ENCODE measurements around the gene RASD1. TPM values are rescaled to one million over a fixed set of nuclear protein-coding genes. Genes with fewer than 3 reads are reported as not detected.

Gene RASD1
- total RNA-seq, 4 donors from 2014 or later = 166 to 250 (median 231) TPM

DNA sequence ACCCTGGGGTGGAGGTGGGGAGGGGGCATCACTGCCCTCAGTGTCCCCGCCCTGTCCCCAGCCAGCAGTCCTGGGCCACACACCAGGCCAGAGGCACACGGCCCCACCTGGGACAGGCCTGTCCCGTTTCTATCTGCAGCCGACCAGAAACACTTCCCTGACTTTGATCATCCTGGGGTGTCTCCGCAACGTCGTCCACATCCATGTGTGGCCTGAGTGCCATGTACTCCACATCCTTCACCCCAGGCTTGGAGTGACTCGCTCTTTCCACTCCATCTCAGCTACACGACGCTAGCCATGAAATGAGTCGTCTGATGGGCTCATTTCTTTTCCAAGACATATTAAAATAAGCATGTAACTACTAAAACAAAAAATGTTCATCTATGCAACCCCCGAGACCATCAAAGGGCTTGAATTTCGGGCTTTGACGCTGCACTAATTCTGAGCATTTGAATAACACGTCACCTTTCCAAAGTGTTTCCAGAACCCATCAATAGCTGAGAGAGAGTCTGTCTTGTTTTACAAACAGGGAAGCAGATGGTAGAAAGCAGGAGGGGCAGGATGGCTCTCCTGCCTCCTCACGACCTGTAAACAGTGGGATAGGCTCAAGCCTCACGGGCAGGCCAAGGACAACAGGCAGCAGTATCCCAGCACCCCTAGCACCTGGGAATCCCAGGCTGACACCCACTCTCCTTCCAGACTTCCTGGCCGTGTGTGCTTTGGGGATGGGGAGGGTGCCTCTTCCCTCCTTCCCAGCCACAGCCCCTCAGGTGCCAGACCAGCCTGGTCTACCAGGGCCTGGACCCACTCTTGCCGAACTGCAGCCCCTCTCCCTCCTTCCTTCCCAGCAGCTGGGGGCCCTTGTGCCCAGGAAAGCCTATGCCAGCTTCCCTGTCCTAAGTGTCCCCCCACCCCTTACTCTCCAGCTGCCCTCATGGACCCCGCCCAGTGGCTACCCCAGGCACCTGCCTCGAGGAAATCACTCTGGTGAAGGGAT, 20.0 kb upstream of the RASD1 start:
- Histone ChIP-seq H3K27me3 (no peaks in the 10 kb centered on the region), H3K27ac (peak overlapping the region in 3 of 4 donors; percentile 40 to 90 (median 72)), H3K9me3 (no peaks in the 10 kb centered on the region), H3K4me3 (no peak overlapping the region), H3K36me3 (peaks cover 0 to 21% (median 0%) of the 10 kb centered on the region in 3 donors), H3K4me1 (peaks cover 0 to 36% (median 0%) of the 10 kb centered on the region in 4 donors)
- TF ChIP-seq, protein P1, sequence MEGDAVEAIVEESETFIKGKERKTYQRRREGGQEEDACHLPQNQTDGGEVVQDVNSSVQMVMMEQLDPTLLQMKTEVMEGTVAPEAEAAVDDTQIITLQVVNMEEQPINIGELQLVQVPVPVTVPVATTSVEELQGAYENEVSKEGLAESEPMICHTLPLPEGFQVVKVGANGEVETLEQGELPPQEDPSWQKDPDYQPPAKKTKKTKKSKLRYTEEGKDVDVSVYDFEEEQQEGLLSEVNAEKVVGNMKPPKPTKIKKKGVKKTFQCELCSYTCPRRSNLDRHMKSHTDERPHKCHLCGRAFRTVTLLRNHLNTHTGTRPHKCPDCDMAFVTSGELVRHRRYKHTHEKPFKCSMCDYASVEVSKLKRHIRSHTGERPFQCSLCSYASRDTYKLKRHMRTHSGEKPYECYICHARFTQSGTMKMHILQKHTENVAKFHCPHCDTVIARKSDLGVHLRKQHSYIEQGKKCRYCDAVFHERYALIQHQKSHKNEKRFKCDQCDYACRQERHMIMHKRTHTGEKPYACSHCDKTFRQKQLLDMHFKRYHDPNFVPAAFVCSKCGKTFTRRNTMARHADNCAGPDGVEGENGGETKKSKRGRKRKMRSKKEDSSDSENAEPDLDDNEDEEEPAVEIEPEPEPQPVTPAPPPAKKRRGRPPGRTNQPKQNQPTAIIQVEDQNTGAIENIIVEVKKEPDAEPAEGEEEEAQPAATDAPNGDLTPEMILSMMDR (IDR thresholded peaks at IDR 0.05) = no peak
- TF ChIP-seq EP300 (IDR thresholded peaks at IDR 0.05) (no peak), POLR2A (IDR thresholded peaks at IDR 0.05) (no peak)
- 69 to 74% methylated on average over 21 of the region's 21 CpGs for WGBS, 2 donors
- DNase-seq (ENCODE audit: low spot score in 2 of 2) = no peak

DNA sequence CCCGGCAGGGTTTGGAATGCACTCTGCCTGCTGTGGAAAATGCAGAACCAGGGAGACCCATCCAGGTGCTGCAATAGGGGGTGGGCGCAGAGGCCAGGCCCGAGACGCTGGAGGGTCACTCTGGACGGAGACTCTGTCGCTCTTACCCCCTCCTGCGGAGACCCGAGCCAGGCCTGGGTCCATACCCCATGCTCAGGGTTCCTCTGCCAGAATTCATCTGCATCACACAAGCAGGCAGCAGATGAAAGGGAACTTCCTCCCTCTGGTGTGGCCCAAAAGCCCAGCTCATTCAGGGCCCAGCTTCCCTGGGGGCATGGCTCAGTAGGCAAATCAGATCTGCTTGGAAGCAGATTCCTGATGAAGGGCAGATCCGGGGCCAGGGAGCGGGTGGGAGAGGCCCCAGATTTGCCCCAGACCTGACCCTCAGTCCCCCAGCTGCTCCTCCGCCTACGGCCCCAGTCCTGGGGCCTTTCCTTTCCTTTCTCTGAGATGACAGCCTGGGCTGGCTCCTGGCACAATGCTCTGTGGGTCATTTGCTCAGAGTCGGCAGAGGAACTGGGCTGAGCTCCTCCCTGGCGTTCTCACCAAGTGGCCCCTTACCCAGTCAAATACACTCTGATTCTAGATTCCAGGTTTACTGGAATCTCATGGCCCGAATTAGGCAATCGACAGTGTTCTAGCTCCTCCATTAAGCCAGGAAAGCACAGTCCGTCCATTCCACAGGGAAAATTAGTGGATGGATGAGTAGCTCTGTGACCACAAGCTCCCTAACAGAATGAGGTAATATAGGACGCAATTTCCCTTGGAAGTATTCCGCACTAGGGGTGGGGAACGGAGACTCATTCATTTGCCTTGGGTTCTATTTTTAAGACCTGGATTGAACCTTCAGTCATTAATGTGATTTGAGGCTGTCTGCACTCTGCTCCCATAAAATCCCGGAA, 19.1 kb upstream of the RASD1 start:
- WGBS, 2 donors = 71 to 76% methylated on average over 16 to 19 of the region's 21 CpGs

DNA sequence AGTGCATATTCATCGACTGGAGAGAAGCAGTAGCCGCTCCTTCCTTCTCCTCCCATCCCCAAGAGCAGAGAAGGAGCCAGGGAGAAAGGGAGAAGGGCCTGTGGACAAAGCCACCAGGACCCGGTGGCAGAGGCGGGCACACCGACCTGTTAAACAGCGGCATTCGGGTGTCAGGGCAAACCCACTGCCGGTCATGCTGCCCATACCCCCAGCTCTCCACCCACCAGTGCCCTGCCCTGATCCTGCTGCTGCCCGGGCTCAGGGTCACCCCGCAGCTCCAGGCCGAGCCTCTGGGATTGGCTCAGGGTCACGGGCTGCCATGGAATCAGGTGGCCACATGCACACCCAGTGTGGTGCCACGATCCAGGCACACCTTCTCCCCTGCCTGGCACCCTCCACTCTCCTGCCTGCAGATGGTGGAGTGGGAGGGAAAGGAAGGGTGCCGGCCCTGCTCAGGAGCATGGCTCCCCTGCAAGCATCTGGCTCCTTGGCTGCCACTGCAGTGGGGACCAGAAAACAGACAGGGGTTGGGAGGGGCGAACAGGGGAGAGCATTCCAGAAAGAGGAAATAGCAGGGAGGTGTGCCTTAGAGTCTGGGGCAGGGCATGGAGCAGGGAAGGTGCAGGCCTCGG, 18.3 kb upstream of the RASD1 start:
- no peaks in the 10 kb centered on the region for H3K9me3 ChIP-seq
- WGBS, 2 donors = 76 to 85% methylated on average over 12 to 13 of the region's 16 CpGs
- peaks cover 0 to 36% (median 0%) of the 10 kb centered on the region in 4 donors for H3K4me1 ChIP-seq
- peak overlapping the region in 2 of 4 donors; percentile 32 to 90 for H3K27ac ChIP-seq
- DNase-seq (ENCODE audit: low spot score in 2 of 2) = no peak
- peaks cover 0 to 6% (median 0%) of the 10 kb centered on the region in 3 donors for H3K36me3 ChIP-seq
- no peak overlapping the region for H3K4me3 ChIP-seq
- H3K27me3 ChIP-seq = no peaks in the 10 kb centered on the region
- TF ChIP-seq POLR2A (IDR thresholded peaks at IDR 0.05) = no peak
- TF ChIP-seq, protein P1 (IDR thresholded peaks at IDR 0.05) = no peak
- TF ChIP-seq EP300 (IDR thresholded peaks at IDR 0.05) = no peak

More for the DNA sequence above, 19.1 kb upstream of the RASD1 start:
- peaks cover 0 to 36% (median 0%) of the 10 kb centered on the region in 4 donors for H3K4me1 ChIP-seq
- no peaks in the 10 kb centered on the region for H3K27me3 ChIP-seq
- H3K27ac ChIP-seq = peak overlapping the region in 3 of 4 donors; percentile 40 to 90 (median 61)
- TF ChIP-seq, protein P1 (IDR thresholded peaks at IDR 0.05) = no peak
- TF ChIP-seq EP300 (IDR thresholded peaks at IDR 0.05) = peak in 1 of 2 donors; percentile 82
- H3K9me3 ChIP-seq = no peaks in the 10 kb centered on the region
- peaks cover 0 to 11% (median 0%) of the 10 kb centered on the region in 3 donors for H3K36me3 ChIP-seq
- peak in 1 of 2 donors; percentile 62 for DNase-seq (ENCODE audit: low spot score in 2 of 2)
- no peak overlapping the region for H3K4me3 ChIP-seq

DNA sequence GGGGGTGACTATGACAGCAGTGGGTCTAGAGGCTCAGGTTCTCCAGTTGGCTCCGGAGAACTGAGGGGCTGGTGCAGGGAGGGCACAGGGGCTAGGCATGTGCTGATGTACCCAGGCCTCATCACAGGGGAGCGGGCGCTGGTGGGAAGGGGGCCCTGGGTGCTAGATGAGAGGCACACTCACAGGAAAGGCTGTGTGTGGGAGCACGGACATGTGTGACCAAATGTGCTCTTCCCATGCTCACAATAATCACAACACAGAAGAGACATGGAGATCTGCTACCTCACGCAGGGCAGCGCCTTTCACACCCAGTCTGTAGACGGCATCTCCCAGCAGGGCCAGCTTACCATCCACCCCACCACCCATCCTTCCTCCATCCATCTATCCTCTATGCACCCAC, 17.4 kb upstream of the RASD1 start:
- Histone ChIP-seq H3K4me1 (peaks cover 0 to 36% (median 0%) of the 10 kb centered on the region in 4 donors), H3K27ac (no peak overlapping the region), H3K9me3 (no peaks in the 10 kb centered on the region), H3K27me3 (no peaks in the 10 kb centered on the region), H3K36me3 (peaks cover 0 to 11% (median 0%) of the 10 kb centered on the region in 3 donors), H3K4me3 (no peak overlapping the region)
- DNase-seq (ENCODE audit: low spot score in 2 of 2) = no peak
- TF ChIP-seq POLR2A (IDR thresholded peaks at IDR 0.05) (no peak), EP300 (IDR thresholded peaks at IDR 0.05) (no peak)
- WGBS, 2 donors = 97 to 99% methylated on average over 7 of the region's 7 CpGs

DNA sequence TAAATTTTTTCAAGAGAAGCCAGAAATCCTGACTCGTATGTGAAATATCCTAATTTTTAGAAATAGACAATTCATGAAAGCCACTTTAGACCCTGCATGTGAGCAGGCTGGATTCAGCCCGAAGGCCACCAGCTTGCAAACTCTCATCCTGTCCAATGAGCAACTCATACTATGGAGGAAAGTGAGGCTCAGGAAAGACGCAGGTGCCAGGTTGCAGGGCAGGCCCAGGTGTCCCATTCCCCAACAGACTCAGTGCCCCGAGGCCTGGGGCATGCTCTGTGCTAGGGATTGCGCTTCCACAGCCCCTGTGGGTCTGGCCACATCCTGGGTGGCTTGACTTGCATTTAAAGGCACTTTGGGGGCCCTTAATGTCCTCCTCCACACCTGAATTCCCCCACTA, 16.7 kb upstream of the RASD1 start:
- no peaks in the 10 kb centered on the region for H3K9me3 ChIP-seq
- WGBS, 2 donors = 94 to 97% methylated on average over 4 to 5 of the region's 5 CpGs
- H3K4me3 ChIP-seq = no peak overlapping the region
- H3K4me1 ChIP-seq = peaks cover 0 to 36% (median 0%) of the 10 kb centered on the region in 4 donors
- TF ChIP-seq POLR2A (IDR thresholded peaks at IDR 0.05) = no peak
- no peak for TF ChIP-seq EP300 (IDR thresholded peaks at IDR 0.05)
- TF ChIP-seq, protein P1 (IDR thresholded peaks at IDR 0.05) = no peak
- H3K36me3 ChIP-seq = peaks cover 0 to 19% (median 0%) of the 10 kb centered on the region in 3 donors
- no peaks in the 10 kb centered on the region for H3K27me3 ChIP-seq
- H3K27ac ChIP-seq = no peak overlapping the region
- no peak for DNase-seq (ENCODE audit: low spot score in 2 of 2)
